Activated CD8-positive, alpha-beta T cell treated with anti-CD3 and anti-CD28 coated beads for 36 hours (primary cell): ENCODE results near the gene LTF. TPM values are rescaled to one million over a fixed set of nuclear protein-coding genes. Genes with fewer than 3 reads are reported as not detected.

Source experiments
- ATAC-seq: fragments of 200-7000 bp; cut with Tn5 transposase; one replicate; pipeline ENCODE4 v1.10.0; 2021; ENCODE audit warnings: mild to moderate bottlenecking, moderate library complexity
- CTCF ChIA-PET: fragments of 350-600 bp; sonication (Branson Sonifier 250); formaldehyde crosslinking; loops from one replicate; lab custom pipeline; 2021; ENCODE audit warnings: antibody characterized with exemption; lab: Charles Lee
- POLR2A ChIA-PET: fragments of 350-600 bp; sonication (Branson Sonifier 250); formaldehyde crosslinking; loops from one replicate; lab custom pipeline; 2021; ENCODE audit warnings: antibody characterized with exemption; lab: Charles Lee
- DNase-seq: peaks from one replicate; pipeline ENCODE4 v3.0.0-alpha.2; 2020
- H3K27ac Mint-ChIP-seq: one replicate; pipeline ENCODE4 v1.8.0; 2021; ENCODE audit warnings: mild to moderate bottlenecking, mixed read lengths
- H3K27me3 Mint-ChIP-seq: one replicate; pipeline ENCODE4 v1.8.0; 2021; ENCODE audit warnings: mixed read lengths
- H3K36me3 Mint-ChIP-seq: one replicate; pipeline ENCODE4 v1.8.0; 2021; ENCODE audit warnings: low read depth, mixed read lengths
- H3K4me1 Mint-ChIP-seq: one replicate; pipeline ENCODE4 v1.8.0; 2021; ENCODE audit warnings: low read depth, mixed read lengths
- H3K4me3 Mint-ChIP-seq: one replicate; pipeline ENCODE4 v1.8.0; 2021; ENCODE audit warnings: mild to moderate bottlenecking, moderate library complexity, mixed read lengths
- H3K9me3 Mint-ChIP-seq: one replicate; pipeline ENCODE4 v1.8.0; 2021; ENCODE audit warnings: mixed read lengths
- CTCF ChIP-seq: fragments of 200-600 bp; IDR thresholded peaks from one replicate; pipeline ENCODE4 v1.8.0; 2022; ENCODE audit warnings: antibody characterized with exemption, mild to moderate bottlenecking
- intact Hi-C: fragments of 100-400 bp; cut with micrococcal nuclease; formaldehyde crosslinking; loops from one replicate; pipeline ENCODE4 v1.10.0; 2022
- total RNA-seq, 2 experiments: library from RNA; stranded (reverse); gene quantifications; one replicate each; pipeline ENCODE4 v1.2.3, GENCODE V29; 2021

The LTF gene
- total RNA-seq, 2 experiments from 2014 or later: not detected

- peak; percentile 9 for DNase-seq
- Mint-ChIP-seq H3K27me3 (peaks cover 2% of the 10 kb centered on the region), H3K4me3 (no peak overlapping the region), H3K4me1 (no peaks in the 10 kb centered on the region), H3K36me3 (no peaks in the 10 kb centered on the region), H3K9me3 (no peaks in the 10 kb centered on the region), H3K27ac (no peak overlapping the region)
- ChIA-PET CTCF (interaction anchor here (0.6 to 2.8 kb wide), 12 partner anchors 9 to 325 kb away, joined by 3 to 18 read pairs (median 4); partner anchors contain the start of genes CCR5AS and CCRL2), POLR2A (interaction anchor here (1.1 kb wide), 1 partner anchor 53 kb away, joined by 3 read pairs; no protein-coding TSS in a partner anchor)
- intact Hi-C loops: no loop called here
- peak; percentile 71 for TF ChIP-seq CTCF
- ATAC-seq: no peak
These were observed 14.8 kb downstream of the LTF start for GRCh38 chr3:46449755-46450552.

GRCh38 chr3:46448721-46449120, 16.0 kb downstream of the LTF start:
- ChIA-PET CTCF (interaction anchor here (0.7 to 2.8 kb wide), 6 partner anchors 9 to 41 kb away, joined by 3 to 18 read pairs (median 8); partner anchors contain the start of genes CCR5AS and CCRL2), POLR2A (no interaction called here)
- H3K4me1 Mint-ChIP-seq: no peaks in the 10 kb centered on the region
- no peaks in the 10 kb centered on the region for H3K36me3 Mint-ChIP-seq
- no peak for TF ChIP-seq CTCF
- no peak overlapping the region for H3K4me3 Mint-ChIP-seq
- DNase-seq: no peak
- no peaks in the 10 kb centered on the region for H3K9me3 Mint-ChIP-seq
- intact Hi-C loops: no loop called here
- H3K27ac Mint-ChIP-seq: no peak overlapping the region
- no peak for ATAC-seq
- peaks cover 2% of the 10 kb centered on the region for H3K27me3 Mint-ChIP-seq

GRCh38 chr3:46447228-46447985, 17.3 kb downstream of the LTF start:
- intact Hi-C loops: no loop called here
- H3K27me3 Mint-ChIP-seq: peaks cover 2% of the 10 kb centered on the region
- no peak overlapping the region for H3K4me3 Mint-ChIP-seq
- ATAC-seq (no peak), DNase-seq (no peak)
- H3K27ac Mint-ChIP-seq: no peak overlapping the region
- H3K4me1 Mint-ChIP-seq: no peaks in the 10 kb centered on the region
- ChIA-PET POLR2A (no interaction called here), CTCF (interaction anchor here (1.3 kb wide), 1 partner anchor 183 kb away, joined by 4 read pairs; no protein-coding TSS in a partner anchor)
- TF ChIP-seq CTCF: no peak
- no peaks in the 10 kb centered on the region for H3K36me3 Mint-ChIP-seq
- H3K9me3 Mint-ChIP-seq: no peaks in the 10 kb centered on the region

- no peaks in the 10 kb centered on the region for H3K9me3 Mint-ChIP-seq
- H3K27me3 Mint-ChIP-seq: no peaks in the 10 kb centered on the region
- POLR2A ChIA-PET: no interaction called here
- intact Hi-C loops: no loop called here
- TF ChIP-seq CTCF: no peak
- no peaks in the 10 kb centered on the region for H3K36me3 Mint-ChIP-seq
- no peak overlapping the region for H3K27ac Mint-ChIP-seq
- CTCF ChIA-PET: interaction anchor here (1.3 kb wide), 1 partner anchor 45 kb away, joined by 3 read pairs; no protein-coding TSS in a partner anchor
- peaks cover 19% of the 10 kb centered on the region for H3K4me1 Mint-ChIP-seq
- DNase-seq (no peak), ATAC-seq (no peak)
- no peak overlapping the region for H3K4me3 Mint-ChIP-seq
These were observed 21.9 kb downstream of the LTF start for GRCh38 chr3:46442576-46443530.
